Measurements from ENCODE around the gene IL11.
A peak's percentile ranks its signal among the peaks of the same experiment; 100 is the strongest.
"Not testable (repeated sequence)": the region's sequence is repeated elsewhere in the genome, so short reads cannot be mapped to it uniquely, and the experiment has no call there.

The IL11 gene

DNA sequence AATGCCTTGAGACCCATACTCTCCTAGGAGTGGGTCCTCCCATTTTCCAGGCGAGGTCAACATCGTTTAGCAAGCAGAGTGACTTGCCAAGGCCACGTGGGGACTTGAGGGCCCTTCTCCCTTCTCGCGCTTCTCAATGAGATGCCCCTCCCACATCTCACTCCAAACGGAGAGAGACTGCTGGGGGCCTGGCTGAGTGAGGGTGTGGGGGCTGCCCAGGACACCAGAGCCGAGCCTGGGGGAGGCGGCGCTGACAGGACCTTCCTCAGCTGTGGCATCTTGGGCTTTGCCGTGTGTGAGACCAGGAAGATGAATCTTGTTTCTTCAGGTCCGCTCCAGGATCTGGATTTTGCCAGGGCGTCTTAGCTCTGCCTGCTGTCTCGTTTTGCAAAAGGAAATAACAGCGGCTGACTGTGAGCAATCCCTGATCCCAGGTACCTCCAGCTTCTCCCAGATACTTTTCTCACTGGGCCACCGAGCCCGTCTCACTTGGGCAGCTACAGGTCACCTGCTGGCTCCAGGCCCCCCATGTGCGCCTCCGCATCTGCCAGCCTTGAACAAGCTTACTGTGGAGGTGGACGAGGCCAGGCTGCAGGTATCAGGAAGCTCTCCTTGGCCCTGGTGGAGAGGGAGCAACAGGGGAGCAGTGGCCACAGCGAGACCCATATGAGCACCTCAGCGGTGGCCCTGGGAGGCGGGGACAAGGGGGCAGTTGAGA, 21.8 kb downstream of the IL11 start:
- DNase-seq = no peak

DNA sequence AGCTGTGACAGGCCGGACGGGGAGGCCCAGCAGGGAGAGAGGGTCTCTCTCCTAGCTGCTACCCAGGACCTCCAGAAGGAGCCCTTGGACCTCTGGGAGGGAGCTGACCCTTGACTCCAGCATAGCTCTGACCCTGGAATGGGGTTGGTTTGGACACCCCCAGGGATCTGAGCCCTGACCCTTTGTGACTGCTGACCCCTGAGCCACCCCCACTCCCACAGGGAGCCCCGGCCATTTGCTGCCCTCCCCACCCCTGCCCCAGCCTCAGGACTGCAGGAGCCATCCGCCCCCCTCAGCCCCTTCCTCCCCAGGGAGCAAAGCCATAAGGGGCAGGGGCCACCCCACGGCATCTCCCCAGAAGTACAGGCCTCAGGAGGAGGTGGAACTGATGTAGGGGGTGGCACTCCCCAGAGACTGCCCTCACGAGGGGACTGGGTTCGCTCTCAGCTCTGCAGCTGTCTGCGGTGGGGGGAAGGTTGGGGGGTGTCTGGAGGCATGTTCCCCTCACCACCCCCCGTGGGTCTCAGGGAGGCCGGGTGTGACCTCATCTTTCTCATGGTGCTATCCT, 22.7 kb downstream of the IL11 start:
- no peak for DNase-seq

DNA sequence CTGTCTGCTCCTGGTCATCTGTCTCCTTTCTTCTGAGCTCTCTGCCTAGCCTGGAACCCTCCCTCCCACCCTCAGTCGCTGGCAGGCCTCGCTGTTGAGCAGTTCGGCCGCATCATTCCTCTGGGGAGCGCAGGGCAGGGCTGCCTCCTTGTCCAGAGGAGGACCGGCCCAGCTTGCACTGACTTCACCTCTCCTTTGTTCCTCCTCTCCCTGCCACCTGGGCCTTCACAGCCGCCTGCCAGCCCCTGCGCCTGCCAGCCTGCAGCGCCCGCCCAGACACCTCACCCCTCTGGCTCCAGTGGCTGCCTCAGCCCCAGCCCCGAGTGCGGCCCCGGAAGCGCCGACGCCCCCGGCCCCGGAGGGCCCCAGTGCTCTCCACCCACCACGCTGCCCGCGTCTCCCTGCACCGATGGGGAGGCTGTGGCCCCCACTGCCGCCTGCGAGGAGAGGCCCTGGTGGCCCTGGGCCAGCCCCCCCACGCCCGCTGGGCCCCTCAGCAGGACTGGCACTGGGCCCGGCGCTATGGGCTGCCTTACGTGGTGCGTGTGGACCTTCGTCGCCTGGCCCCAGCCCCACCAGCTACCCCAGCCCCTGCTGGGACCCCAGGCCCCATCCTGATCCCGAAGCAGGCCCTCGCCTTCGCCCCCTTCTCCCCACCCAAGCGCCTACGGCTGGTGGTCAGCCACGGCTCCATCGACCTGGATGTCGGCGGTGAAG, 23.4 kb downstream of the IL11 start:
- DNase-seq = no peak

DNA sequence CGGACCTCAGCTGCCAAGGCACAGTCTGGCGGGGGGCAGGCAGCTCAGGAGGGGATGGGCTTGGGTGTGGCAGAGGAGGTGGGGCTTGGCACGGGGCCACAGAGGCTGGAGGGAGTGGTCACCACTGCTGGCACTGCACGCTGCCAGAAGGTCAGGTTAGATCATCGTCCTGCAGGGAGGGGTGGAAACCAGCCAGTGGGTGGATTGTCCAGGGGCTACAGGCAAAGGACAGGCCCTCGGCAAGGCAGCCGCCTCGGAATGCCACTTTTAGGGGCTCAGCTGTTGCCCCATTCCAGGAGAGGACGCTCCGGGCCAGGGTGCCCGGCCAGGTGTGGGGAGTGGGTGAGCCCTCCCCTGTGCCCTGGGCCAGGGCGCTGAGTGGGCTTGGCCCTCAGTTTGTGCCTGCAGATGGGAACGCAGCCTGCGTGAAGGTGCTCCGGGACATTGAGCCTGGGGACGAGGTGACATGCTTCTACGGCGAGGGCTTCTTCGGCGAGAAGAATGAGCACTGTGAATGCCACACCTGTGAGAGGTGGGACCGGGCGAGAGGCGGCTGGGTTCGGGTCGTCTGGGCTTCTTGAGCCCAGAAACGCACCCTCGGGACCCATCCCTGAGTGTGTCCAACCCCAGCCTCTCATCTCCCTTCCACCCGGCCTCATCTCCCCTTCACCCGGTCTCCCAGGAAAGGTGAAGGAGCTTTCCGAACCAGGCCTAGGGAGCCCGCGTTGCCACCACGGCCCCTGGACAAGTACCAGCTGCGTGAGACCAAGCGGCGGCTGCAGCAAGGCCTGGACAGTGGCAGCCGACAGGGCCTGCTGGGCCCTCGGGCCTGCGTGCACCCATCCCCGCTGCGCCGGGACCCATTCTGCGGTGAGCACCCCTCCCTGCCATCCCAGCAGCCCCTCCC, 24.2 kb downstream of the IL11 start:
- no peak for DNase-seq

DNA sequence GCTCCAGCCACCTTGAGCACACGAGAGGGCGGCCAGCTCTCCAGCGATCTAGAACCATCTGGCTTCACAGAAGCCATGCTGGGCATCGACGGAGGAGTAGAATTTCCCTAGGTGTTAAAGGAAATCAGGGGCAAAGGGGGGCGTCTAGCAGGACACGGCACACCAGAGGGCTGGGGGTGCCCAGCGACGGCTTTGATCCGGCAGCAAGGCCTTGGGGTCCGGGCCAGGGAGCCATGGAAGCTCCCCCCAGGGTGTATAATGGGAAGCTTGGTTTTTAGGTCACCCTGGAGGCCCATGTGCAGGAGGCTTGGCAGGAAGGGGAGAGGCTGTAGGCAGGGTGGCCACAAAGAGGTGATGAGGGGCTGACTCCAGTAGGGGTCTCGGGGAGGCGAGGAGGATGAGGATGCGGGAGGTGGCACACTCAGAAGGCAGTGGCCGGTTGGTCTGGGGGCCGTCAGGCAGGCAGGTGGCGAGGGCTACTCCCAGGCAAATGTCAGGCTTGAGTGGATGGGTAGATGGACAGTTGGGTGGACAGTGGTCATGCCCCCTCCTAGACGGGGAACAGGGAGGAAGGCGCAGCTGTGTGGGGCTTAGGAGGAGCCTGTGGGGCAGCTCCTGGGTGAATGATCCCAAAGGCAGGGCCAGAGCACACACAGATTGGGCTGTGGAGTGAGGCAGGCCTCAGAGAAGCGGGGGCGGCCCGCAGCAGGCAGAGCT, 25.0 kb downstream of the IL11 start:
- no peak for DNase-seq

DNA sequence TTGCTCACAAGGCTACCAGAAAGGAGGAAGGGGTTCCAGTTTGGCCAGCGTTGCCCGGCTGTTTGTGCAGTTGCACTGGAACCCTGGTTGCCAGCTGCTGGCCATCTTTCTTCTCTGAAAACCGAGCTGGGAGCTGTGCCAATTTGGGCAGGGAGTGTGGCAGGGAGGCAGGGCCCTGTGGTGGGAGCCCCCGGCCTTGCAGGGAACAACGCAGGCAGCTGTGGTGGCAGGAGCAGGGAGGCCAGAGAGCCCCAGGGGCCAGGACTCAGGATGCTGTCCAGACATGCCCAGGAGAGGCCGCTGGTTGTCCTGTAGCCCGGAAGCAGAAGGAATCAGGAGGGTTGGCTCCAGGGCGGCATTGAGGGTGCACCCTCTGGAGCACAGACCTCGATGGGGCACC, 25.8 kb downstream of the IL11 start:
- peak; percentile 3 for DNase-seq

DNA sequence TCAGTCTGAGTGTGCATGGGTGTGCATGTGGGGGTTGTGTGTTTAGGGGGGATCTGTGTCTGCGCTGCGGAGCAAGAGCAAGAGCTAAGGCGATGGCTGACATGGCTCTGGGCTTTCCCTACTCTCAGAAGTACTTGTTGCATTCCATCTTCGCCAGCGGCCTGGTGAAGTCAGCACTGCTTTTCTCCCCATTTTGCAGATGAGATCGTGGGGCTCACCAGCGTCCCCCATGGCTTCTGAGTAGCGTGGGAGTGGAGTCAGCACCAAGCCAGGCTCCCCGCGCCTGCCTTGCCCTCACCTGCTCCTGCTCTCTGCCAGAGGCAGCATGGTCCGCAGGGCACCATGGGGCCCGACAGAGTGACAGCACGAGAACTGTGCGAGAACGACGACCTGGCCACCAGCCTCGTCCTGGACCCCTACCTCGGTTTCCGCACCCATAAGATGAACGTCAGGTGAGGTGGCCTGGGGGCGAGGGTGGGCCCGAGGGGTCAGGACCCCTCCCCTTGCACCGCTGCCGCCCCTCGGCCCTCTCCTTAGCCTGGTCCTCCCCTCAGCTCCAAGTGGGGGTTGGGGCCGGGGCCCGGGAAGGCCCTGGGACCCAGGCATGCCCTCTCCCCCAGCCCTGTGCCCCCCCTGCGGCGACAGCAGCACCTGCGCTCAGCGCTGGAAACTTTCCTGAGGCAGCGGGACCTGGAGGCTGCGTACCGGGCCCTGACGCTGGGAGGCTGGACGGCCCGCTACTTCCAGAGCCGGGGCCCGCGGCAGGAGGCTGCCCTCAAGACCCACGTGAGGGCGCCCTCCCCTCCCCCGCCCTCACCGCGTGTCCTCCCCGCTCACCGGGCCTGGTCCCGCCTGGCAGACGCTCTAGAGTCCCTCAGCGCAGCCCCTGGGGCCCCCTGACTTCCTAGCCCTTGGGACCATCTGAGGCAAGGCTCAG, 28.4 kb downstream of the IL11 start:
- DNase-seq = no peak

DNA sequence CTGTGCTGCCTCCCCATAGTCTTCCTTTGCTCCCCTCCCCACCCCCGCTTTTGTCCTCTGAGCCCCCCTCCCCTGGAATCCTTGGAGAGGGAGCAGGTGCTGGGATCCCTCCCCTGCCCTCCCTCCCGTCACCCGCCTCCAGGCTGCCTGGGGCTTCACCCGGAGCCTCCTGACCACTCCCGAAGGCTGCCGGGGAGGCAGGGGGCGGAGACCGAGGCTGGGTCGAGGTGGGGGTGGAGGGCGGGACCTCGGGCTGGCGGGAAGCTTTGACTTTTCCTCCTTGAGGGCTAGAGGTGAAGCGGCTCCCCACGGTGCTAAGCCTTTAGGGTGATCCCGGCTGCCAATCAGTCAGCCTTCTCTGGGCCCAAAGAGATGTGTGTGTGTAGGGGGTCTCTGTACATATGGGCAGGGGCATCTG, 29.1 kb downstream of the IL11 start:
- peak; percentile 56 for DNase-seq

DNA sequence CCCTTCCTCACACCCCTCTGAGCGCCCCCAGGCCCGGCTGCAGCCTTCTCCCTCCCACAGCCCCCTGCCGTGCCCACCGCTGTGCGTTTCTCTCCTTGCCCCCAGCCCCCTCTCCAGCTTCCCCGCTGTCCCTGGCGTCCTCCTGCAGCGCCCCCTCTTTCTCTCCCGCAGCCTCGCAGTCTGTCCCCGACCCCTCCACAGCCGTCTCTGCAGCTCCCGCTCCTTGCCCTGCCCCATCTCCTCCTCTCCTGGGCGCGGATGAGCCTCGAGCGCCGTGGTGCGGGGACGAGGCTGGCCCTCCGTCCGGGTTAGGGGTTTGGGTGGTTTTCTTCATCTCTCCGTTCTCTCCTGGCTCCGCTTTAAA, 29.5 kb downstream of the IL11 start:
- DNase-seq = no peak

DNA sequence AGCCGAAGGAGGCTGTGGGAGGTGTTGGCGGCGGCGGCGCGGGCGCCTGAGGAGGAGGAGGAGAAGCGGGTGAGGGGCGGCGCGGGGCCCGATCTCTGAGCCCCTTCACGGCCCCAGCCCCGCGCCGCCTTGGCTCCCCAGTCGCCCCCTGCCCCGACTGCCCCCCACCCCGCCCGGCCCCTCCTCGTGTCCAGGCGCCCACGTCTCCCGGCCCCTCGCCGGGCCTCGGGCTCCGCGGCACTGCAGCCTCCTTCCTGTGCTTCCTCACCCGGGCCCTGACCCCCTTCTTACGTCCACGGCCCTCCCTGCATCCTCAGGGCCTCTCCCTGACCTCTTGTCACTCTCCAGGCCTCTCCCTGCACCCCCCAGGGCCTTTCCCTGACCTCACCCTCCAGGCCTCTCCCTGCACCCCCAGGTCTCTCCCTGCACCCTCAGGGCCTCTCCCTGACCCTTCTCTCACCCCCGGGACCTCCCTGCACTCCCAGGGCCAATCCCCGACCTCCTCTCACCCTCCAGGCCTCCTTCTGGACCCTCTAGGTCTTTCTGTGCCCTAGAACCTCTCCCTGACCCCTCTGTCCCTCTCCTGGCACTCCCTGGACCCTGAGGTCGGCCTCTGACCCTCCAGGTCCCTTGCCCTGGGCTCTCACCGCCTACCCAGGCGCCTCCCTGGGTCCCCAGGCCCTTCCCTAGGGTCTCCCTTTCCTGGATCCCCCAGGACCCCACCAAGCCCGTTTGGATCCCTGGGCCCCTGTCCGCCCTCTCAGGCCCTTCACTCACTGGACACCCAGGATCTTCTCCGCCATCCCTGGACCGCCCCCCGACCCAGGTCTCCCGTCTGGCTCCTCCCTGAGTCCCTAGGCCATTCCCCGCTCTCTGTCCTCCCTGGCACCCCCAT, 30.1 kb downstream of the IL11 start:
- no peak for DNase-seq

DNA sequence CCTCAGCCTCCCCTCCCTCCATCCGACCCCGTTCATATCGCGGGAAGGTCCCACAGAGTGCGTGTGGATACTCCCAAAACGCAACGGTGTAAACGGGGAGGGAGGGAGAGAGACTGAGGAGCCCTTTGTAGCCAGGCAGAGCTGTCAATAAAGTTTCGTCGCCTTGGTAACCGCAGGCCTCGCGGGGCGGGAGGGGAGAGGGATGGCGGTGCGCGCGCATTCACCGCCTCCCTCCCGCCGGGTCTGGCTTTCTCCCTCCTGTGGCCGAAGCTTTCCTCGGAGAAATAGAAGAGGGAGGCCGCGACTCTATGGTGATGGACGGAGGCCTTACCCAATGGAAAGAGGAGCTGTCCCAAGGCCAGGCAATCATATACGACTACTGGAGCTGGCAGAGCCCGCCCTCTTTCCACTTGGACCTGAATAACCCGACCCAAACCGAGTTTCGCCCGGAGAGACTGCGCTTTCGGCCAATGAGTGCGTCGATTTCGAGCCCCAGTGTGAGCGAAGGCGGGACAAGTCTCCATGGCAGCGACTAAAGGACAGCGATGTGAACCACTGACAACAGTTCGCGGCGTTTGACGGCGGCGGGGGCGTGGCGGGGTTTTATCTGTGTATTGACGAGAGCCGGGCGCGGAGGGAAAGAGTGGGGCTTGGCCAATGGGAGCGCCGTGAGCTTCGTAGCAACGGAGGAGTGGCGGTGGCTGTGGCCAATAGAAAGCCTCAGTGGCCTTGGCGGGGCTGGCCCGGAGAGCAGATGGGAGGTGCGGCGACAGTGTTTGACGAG, 31.0 kb downstream of the IL11 start, which contains the start of gene KMT5C:
TSS of gene KMT5C (plus strand) at position 772 of the 784 bp plus-strand sequence. CDS start 2,061 bp downstream, outside the sequence.
- DNase-seq = peak; percentile 100

DNA sequence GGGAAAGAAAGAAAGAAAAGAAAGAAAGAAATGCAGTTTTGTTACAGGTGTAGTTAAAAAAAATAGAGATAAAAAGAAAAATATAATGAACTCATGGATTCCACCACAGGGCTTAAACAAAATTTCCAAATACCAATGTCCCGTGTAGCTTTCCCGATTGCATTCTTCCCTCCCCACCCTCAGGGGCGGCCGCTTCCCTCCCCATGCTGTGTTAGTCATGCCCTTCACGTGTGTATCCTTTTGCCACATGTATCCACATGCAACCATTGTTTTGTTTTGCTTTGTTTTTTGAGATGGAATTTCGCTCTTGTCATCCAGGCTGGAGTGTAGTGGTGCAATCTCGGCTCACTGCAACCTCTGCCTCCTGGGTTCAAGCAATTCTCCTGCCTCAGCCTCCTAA, 34.2 kb downstream of the IL11 start:
- no peak for DNase-seq

DNA sequence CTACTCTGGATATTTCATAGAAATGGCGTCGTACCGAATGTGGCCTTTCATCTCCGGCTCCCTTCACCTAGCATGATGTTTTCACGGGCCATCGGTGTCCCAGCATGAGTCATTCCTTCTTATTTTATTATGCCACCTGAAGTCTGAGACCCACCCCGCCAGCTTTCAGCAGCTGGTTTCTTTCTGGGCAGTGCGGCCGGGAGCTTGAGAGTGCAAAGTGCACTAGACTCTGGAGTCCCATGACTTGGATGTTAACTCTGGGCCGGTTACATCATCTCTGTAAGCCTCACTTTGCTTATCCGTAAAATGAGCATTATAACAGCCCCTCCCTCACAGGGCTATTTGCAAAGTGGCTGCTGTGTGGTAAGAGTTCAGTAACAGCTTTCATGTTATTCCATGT, 36.4 kb downstream of the IL11 start:
- DNase-seq = no peak

DNA sequence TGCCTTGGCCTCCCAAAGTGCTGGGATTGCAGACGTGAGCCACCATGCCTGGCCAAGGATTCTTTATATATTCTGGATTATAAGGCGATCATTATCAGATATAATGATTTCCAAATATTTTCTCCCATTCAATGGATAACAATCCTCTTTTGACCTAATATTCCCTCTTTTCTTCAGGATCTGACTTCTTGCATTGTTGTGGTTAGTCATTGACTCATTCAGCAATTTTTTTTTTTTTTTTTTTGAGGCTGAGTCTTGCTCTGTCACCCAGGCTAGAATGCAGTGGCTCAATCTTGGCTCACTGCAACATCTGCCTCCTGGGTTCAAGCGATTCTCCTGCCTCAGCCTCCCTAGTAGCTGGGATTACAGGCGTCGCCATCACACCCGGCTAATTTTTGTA, 40.5 kb downstream of the IL11 start:
- not testable (repeated sequence) for DNase-seq

DNA sequence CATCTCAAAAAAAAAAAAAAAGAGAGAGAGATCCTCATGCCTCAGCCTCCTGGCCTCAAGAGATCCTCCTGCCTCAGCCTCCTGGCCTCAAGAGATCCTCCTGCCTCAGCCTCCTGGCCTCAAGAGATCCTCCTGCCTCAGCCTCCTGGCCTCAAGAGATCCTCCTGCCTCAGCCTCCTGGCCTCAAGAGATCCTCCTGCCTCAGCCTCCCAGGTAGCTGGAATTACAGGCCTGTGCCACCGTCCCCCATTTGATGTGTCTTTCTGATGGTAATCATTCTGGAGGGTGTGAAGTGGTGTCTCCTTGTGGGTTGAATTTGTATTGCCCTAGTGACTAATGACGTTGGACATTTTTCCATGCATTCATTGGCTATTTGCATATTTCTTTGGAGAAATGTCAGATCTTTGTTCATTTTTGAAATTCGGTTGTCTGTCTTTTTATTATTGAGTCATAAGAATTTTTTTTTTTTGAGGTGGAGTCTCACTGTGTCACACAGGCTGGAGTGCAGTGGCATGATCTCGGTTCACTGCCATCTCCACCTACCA, 41.4 kb downstream of the IL11 start:
- not testable (repeated sequence) for DNase-seq

DNA sequence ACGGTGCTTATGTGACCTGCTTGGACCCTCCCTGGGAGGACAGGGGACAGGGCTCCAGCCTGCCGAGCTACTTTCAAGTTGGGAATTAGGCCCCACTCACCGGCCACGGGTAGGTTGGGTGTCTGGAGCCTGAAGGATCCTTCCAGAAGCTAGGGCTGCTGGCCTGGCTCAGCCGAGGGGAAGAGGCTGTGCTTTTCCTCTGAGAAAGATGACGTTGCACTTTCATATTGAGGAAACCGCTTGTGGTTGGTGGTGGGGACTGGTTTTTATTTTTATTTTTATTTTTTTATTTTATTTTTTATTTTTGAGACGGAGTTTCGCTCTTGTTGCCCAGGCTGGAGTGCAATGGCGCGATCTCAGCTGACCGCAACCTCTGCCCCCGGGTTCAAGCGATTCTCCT, 45.1 kb downstream of the IL11 start, which contains the start of gene TMEM150B:
TSS of gene TMEM150B (minus strand) at position 170 of the 400 bp plus-strand sequence. CDS start 4,305 bp downstream, outside the sequence.
- DNase-seq = no peak

DNA sequence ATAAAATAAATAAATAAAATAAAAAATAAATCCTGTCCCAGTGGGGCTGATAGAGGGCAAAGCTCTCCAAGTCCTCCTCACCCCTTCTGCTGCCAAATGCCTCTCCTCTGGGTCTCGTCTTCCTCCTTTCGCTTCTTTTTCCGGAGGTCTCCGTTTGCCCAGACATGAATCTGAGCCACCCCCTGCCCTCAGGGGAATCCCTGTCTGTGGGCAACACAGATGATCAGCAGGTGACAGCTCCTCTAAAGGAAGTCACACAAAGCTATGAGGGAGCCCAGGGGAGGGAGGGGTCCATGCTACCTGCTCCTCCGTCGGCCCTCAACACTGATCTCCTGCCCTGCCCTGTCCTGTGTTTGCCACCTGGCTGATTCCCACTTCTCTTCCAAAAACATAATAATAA, 45.6 kb downstream of the IL11 start:
- DNase-seq = no peak

DNA sequence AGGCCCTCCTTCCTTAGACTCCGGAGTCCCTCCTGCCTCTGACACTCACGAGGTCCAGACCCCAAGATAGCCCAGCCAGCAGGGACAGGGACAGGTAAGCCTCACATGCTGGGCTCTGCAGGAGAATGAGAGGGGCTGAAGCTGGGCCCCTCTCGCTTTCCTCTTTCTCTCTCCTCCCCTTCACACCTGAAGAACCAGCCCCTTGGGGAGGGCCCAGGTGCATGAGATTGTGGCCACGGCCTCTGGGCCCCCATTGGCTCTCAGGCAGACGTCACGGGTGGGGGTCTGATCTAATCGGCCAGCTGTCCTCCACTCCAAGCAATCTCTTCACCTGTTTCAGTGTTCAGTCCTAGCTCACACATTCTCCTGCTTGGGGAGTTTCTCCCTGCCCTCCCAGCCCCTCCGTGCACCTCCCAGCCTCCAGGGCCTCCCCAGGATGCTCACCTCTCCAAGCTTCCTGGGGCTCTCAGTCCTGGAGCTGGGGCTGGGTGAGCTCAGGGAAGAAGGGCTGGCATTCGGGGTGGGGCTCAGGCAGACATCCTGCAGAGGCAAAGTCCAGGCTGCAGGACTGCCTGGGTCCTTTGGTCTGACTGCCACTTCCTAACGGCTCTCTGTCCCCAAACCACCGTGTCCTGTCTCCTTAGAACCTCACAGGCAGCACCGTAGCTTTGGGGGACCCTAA, 47.9 kb downstream of the IL11 start:
- DNase-seq = no peak
